ENCODE results near the gene SIX3.

DNA sequence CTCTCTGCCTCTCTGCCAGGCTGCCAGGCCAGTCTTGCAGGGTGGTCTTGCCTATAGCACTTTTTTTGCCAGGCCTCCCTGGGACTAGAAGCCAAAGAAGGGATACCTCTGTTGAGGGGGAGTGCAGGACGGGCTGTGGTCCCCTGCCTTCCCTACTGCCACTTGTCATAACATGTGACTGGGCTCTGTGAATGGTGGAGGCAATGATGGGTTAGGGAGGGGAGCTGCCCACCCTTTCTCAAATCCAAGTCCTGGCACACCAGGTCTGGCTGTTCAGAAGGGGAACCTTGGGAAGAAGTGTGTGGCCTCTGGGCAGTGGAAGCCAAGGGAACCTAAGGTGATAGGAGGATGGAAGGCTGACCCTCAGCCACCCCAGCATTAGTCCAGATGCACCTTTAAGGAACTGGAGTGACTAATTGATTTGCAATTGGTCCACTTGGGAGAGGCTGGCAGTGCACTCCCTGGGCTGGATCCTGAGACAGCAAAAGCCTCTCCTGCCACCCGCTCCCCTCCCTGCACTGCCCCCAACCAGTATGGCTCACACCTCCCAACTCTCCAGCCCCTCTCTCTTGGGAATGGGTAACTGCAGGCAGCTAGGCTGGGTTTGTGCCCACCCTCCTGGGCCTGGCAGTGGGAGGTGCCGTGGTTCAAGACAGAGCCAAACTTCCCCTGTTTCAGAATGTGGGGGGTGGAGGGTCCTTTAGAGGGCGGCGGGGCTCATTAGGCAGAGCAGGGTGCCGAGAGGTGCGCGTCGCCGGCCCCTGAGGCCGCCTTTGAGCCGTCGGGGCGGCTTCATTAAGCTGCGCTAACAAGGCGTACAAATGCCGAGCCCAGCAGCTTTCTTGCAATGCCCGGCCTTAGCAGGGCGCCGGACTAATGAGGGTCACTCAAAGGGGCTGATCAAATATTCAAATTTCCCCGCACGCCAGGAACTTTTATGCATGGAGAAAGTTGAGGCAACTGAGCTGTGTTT is 4.5 kb upstream of the SIX3 start:
- TF ChIP-seq POLR2A (IDR thresholded peaks at IDR 0.05; ENCODE audit: low read depth, low read length) (no peak), POLR2AphosphoS5 (IDR thresholded peaks at IDR 0.05; ENCODE audit: low read depth, low read length) (no peak), SPI1 (IDR thresholded peaks at IDR 0.05; ENCODE audit: low read depth, low read length) (no peak), PAX5 (IDR thresholded peaks at IDR 0.05; ENCODE audit: insufficient read depth, low read length, severe bottlenecking) (no peak), TAF1 (IDR thresholded peaks at IDR 0.05; ENCODE audit: low read depth, low read length) (no peak)

All from GM12891 (cell line).